ENCODE data around the gene CLIP3. TPM values are rescaled to one million over a fixed set of nuclear protein-coding genes. Genes with fewer than 3 reads are reported as not detected.

Gene CLIP3
- total RNA-seq, 4 donors from 2014 or later, result 2.1 to 42.3 (median 4.8) TPM

- TF ChIP-seq POLR2A (IDR thresholded peaks at IDR 0.05), result no peak
- TF ChIP-seq, protein P1, sequence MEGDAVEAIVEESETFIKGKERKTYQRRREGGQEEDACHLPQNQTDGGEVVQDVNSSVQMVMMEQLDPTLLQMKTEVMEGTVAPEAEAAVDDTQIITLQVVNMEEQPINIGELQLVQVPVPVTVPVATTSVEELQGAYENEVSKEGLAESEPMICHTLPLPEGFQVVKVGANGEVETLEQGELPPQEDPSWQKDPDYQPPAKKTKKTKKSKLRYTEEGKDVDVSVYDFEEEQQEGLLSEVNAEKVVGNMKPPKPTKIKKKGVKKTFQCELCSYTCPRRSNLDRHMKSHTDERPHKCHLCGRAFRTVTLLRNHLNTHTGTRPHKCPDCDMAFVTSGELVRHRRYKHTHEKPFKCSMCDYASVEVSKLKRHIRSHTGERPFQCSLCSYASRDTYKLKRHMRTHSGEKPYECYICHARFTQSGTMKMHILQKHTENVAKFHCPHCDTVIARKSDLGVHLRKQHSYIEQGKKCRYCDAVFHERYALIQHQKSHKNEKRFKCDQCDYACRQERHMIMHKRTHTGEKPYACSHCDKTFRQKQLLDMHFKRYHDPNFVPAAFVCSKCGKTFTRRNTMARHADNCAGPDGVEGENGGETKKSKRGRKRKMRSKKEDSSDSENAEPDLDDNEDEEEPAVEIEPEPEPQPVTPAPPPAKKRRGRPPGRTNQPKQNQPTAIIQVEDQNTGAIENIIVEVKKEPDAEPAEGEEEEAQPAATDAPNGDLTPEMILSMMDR (IDR thresholded peaks at IDR 0.05), result no peak
- 96% methylated on average over 49 of the region's 49 CpGs for WGBS, 2 donors
- intact Hi-C loops (cut with DNase I; ENCODE audit: low total_unique reads), result no loop called here
- DNase-seq (ENCODE audit: low spot score in 2 of 2), result no peak
- H3K4me3 ChIP-seq (ENCODE audit: low read depth, poor library complexity, severe bottlenecking), result no peak overlapping the region
These were observed 6.4 kb downstream of the CLIP3 start for GRCh38 chr19:36026091-36026876.

DNA sequence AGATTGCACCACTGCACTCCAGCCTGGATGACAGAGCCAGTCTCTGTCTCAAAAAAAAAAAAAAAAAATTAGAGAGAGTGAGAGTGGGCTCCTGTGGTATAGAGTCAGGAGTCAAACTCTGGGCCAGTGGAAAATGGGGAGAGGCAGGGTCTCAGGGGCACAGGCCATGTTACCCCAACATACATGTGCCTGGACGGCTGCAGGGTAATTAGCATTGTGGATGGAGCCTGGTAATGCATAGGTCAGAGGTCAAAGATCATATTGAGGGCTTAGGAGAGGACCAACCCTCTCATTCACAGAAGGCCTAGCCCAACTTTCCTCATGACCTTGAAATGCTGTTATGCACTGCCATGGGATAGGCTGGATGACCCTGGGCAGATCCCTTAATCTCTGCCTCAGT lies 7.1 kb downstream of the CLIP3 start:
- H3K4me3 ChIP-seq (ENCODE audit: low read depth, poor library complexity, severe bottlenecking), result no peak overlapping the region
- no peak for DNase-seq (ENCODE audit: low spot score in 2 of 2)
- intact Hi-C loops (cut with DNase I; ENCODE audit: low total_unique reads), result no loop called here
- WGBS, 2 donors, result 78 to 95% methylated on average over 1 of the region's 1 CpG
- TF ChIP-seq, protein P1 (IDR thresholded peaks at IDR 0.05), result no peak
- no peak for TF ChIP-seq POLR2A (IDR thresholded peaks at IDR 0.05)

- intact Hi-C loops (cut with DNase I; ENCODE audit: low total_unique reads), result no loop called here
- 96 to 97% methylated on average over 5 of the region's 5 CpGs for WGBS, 2 donors
- no peak overlapping the region for H3K4me3 ChIP-seq (ENCODE audit: low read depth, poor library complexity, severe bottlenecking)
- DNase-seq (ENCODE audit: low spot score in 2 of 2), result no peak
- TF ChIP-seq, protein P1 (IDR thresholded peaks at IDR 0.05), result no peak
- no peak for TF ChIP-seq POLR2A (IDR thresholded peaks at IDR 0.05)
These were observed 9.2 kb downstream of the CLIP3 start for GRCh38 chr19:36023432-36023831.

- no peak overlapping the region for H3K4me3 ChIP-seq (ENCODE audit: low read depth, poor library complexity, severe bottlenecking)
- TF ChIP-seq POLR2A (IDR thresholded peaks at IDR 0.05), result no peak
- TF ChIP-seq, protein P1 (IDR thresholded peaks at IDR 0.05), result no peak
- 93 to 94% methylated on average over 22 of the region's 22 CpGs for WGBS, 2 donors
- intact Hi-C loops (cut with DNase I; ENCODE audit: low total_unique reads), result no loop called here
- no peak for DNase-seq (ENCODE audit: low spot score in 2 of 2)
These were observed 13.5 kb downstream of the CLIP3 start for GRCh38 chr19:36019061-36019670.

DNA sequence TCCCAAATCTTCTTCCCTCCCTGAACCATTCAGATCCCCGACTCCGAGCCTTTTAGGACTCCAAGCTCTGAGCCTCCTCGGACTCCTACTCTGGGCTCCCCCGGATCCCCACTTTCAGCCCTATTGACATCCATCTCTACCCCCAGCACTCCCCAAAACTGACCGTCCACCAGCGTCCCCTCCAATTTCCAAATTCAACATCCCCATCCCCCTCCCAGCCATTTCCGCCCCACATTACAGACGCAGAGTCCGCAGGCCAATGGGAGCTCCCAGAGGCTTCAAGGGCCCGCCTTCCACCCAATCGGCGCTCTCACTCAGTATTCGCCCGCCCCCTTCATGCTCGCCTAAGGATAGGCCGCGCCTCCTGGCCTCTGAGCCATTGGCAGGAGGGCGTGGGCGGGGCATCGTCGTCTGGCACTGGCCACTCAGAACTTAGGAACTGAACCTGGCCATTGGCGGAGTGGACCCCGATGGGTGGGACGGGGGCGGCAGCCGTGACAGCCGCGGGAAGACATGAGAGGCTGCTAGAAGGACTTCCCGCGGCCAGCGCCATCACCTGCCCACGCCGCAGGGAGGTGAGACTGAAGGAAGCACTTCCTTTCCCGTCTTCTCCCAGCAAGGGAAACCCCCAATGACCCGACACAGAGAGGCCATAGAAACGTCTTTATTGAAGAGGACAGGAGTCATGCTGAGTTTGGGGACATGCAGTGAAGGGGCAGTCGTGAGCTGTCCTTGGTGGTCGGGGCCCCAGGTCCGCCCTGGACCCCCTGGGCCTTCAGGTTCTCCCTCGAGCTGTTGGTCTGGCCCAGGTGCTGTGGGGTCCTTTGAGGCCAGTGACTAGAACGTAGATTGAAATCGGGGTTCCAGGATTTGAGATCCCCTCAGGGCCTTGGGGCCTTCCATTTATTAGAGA lies 18.4 kb downstream of the CLIP3 start, which contains the start of gene ALKBH6:
Gene ALKBH6 (minus strand): TSS at position 202 of the 913 bp plus-strand sequence. CDS start 816 bp downstream, outside the sequence.
- H3K4me3 ChIP-seq (ENCODE audit: low read depth, poor library complexity, severe bottlenecking), result peak within 1 kb of the TSS; percentile 59
- TF ChIP-seq, protein P1 (IDR thresholded peaks at IDR 0.05), result no peak
- no peak for TF ChIP-seq POLR2A (IDR thresholded peaks at IDR 0.05)
- intact Hi-C loops (cut with DNase I; ENCODE audit: low total_unique reads), result no loop called here
- 1 to 3% methylated on average over 34 to 42 of the region's 42 CpGs for WGBS, 2 donors
- peak; percentile 99 to 100 for DNase-seq (ENCODE audit: low spot score in 2 of 2)
